ENCODE data around the gene RAB31.
"Not testable (repeated sequence)": the region's sequence is repeated elsewhere in the genome, so short reads cannot be mapped to it uniquely, and the experiment has no call there.

RAB31 gene

DNA sequence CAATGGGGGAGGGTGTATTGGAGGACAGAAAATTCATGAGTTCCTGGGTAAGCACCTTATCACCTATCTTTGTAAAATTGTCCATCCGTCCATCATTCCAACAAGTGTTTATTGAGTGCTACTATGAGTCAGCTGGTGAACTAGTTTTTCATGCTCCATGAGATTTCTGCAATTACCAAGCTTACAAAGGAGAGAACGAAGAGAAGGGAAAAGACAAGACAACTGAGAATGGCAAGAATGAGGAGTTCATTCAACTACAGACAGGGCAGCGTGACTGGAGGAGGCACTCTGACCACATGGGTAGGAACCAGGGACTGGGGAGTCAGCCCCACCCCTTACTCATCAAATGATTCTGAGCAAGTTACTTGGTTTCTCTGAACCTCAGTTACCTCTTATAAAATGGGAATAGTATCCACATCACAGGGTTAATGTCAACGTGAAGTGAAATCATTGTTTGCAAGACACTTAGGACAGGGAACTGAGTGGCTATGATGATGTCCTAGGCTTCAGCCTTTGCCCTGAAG lies 159.0 kb downstream of the RAB31 start:
- no peak for DNase-seq

DNA sequence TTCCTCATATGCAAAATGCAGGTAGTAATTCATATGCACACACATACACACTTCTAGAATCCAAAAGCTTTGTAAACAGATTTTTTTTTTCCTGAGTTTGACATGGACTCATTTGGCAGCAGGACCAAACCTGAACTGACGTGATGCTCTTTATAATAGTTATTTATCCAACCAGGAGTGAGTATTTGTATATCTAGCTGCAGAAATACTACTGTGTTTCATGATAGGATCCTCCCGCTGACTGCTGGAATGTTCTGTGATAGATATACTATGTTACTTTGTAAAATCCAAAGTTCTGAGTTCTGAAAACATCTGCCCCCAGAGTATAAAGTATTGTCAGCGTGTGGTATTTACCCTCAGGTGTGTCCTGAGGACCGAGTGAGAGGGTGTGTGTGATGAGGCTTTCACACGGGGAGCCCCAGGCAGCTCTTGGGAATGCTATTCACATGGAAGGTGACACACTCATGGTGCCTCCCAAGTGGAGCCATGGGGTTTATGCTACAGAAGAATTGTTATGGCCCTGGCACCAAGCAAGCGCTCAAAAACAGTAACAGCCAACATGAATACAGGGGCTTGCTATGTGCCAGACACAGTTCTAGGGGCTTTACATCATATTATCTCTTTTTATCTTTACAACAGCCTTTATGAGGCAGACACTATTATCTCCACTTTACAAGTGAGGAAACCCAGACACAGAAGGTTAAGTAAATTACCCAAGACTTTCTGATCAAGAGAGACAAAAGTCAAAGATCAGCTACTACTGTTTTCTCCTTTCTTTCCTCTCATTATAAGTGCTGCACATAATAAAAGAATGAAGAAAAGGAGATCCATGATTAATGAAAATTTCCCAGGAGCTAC lies 161.0 kb downstream of the RAB31 start:
- DNase-seq: no peak

DNA sequence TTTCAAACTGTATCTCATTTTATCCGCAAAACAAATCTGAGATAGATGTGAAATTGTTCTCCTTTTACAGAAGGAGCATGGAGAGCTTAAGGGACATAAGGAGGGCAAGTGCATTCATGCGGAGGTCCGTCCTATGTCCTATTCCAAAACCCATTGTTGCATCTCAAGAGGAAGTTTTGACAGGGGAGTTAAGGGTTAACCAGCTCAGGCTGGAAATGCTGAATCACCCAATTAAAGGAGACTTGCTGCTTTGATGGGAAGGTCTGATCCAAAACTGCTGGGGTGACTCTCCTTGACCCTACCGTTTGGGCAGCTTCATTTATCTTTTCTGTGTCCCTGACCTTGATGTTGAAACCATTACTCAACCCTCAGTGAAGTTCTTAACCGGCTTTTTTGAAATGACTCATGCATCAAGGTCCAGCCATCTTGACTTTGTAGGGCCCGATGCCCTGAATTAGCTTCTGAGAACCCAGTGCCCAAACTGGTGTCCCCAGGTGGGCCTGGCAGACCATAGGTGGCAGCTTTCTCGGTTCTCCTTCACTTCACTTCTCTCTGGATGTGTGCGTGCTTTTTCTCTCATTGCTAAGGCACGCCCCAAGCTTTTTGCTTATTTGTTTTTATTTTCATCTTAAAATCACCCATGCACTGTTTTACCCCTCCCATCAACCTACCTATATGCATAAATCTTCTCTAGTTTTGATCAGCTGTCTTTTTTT lies 161.8 kb downstream of the RAB31 start:
- no peak for DNase-seq

DNA sequence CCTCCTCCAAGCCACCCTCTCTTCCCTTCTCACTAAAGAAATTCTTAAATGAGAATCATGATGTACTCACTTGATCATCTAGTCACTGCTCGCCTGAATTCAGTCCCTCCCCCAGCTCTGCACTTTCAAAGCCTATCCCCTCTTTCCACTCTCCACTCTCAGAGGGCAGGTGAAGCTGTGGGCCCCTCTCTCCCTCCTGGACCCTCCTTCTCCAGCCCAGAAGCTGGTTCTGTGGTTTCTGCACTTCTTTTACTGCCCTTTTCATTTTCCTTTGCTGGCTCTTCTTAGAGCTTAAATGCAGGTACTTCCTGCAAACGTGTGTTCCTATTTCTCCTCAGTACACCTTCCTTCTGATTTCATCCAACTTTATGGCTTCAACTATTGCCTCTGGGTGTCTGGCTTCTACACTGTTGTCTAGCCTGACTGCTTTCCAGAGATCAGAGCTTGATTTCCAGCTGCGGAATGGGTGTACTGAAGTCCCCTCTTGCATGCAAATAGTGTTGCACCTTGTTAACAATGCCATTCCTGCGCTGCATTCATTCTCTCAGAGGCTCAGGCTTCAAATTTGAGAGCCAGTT lies 162.4 kb downstream of the RAB31 start:
- no peak for DNase-seq

DNA sequence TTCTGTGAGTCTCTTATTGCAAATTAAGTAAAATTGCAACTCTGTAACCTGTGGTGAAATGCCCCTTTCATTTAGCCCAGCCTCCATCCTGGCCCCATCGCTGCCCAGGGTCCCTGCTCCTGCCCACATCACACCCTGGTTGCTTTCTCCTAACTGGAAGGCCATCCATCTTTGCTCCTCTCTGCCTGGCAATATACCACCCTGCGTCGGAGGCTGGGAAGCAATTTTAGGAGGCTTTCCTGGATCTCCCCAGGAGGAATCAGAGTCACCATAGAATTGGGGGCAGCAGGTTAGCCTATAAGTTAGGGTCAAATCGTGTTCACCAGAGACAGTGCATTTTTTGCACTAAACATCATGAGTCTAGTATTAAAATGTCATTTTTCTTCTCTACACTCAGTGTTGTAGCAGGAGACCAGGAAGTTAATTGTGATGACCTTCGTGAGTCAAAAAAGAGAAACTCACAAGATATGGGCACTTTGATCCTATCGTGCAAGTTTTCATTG lies 163.2 kb downstream of the RAB31 start:
- no peak for DNase-seq

DNA sequence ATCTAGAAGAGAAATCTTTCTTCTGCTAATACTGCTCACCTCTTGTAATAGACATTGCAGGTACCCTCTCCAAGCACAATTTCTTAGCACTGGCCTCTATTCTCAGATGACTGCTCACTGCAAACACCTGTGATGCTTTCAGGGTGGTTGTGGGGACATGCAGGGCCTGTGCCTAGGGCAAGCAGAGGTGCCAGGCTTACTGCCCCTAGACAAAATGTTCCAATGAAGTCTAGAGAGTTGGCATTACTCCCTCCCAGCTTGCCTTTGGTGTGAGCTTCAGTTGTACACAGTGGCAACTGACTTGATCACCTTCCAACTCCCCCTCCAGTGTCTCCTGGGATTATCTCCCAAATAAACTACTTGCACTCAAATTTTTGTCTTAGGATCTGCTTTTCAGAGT lies 164.7 kb downstream of the RAB31 start:
- no peak for DNase-seq

DNA sequence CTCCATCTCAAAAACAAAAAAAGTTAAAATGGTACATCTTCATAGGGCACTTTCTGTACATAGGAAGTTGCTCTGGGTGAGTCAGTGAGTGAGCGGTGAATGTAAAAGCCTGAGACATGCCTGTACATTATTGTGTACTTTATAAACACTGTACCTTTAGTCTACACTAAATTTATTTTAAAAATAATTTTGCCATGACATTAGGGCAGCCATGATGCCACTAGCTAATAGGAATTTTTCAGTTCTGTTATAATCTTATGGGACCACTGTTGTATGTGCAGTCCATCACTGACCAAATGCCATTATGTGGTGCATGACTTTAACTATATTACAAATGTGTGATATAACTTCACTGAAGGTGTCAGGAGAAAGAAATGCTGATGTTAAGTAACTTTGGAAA lies 166.6 kb downstream of the RAB31 start:
- DNase-seq: no peak

DNA sequence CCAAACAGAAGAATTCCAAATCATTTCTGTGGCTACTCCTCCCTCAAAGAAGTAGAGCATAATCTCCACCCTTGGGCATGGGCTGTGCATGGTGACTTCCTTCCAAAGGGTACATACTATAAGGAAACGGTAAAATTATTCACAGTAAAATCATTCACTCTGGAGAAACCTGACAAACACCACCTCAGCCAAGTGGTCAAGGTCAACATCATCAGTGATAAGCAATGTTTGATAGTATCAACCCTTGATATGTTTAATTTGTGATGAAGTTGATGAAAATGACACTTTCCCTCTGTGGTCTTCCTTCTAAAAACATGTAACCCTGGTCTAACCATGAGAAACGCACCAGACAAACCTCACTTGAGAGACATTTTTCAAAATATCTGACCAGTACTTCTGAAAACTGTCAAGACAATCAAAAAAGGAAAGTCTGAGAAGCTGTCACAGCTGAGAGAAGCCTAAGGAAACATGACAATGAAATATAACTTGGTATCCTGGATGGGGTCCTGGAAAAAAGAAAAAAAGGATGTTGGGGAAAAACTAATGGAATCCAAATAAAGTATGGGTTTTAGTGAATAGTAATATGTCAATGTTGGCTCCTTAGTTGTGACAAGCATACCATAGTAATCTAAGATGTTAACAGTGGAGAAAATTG lies 168.2 kb downstream of the RAB31 start:
- DNase-seq: no peak

DNA sequence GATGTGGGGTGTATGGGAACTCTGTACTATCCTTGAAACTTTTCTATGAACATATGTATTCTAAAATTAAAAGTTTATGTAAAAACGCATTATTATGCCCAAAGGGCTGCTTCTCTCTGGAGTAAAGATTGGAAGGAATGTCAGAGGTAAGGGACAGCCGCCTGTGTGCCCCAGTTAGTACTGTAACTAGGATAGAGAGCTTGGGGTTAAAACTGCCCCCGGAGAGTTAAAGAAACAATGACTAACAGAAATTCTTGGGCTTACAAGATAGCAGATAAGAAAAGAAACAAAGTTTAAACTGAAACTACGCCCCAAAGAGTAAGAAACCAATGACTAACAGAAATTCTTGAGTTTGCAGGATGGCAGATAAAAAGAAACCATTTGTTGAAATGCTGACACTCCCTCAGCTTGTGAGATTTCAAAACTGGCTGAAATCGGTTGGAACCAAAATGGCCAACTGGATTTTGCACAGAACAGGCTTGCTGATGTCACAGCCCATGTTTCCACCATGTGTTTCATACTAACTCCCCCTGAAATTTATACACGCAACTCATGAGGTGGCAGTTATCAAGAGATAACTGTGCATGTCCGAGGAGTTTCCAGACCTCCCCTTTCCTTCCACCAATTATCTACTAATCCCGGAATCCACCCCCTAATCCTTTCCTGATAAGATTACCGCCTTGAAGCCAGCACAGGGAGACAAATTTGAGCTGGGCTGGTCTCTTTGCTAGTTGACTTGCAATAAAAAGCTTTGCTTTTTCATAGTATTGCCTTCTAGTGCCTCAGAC lies 169.0 kb downstream of the RAB31 start:
- no peak for DNase-seq

DNA sequence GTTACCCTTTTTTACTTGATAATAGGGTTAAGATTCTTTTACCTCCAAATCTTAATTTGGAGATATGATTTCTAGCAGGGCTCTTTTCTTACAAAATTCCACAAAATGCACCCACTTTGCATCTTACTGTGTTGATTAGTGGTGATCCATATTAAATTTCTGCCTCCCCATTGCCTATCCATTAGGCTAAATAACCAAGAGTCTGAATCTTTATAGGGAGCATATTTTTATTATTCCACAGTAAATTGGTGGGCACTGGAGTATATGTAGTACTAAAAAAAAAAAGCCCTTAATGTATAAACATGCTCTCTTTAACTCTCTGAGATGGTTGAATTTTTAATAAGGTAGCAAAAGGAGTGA lies 169.5 kb downstream of the RAB31 start:
- no peak for DNase-seq

DNA sequence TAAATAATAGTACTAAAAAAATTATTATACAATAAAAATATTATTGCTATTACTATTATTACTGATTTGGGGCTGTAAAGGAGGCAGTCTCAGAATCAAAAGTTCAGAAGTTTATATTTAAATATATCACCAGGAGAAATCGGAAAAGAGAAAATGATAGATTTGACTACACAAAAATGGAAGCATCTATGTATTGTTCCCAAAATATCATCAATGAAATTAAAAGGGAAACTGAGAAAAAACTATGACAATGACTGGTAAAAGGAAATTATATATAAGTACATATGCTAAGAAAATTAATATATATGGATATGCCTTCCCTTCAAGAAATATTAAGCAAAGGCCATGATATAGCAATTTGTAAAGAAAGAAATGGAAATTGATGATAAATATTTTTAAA lies 170.0 kb downstream of the RAB31 start:
- DNase-seq: no peak

DNA sequence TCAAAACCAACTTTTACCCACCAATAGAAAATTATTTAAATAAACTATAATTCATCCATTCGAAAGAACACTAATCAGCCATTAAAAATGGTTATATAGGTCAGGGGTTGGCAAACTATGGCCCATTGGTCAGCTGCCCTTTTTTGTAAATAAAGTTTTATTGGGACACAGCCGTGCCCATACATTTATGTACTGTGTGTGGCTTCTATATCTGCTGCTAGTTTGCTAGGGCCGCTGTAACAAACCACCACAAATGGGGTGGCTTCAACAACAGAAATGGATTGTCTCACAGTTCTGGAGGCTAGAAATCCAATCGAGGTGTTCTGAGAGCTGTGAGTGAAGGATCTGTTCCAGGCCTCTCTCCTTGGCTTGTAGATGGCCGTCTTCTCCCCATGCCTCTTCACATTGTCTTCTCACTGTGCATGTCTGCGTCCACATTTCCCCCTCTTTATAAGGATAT lies 170.7 kb downstream of the RAB31 start:
- DNase-seq: no peak

DNA sequence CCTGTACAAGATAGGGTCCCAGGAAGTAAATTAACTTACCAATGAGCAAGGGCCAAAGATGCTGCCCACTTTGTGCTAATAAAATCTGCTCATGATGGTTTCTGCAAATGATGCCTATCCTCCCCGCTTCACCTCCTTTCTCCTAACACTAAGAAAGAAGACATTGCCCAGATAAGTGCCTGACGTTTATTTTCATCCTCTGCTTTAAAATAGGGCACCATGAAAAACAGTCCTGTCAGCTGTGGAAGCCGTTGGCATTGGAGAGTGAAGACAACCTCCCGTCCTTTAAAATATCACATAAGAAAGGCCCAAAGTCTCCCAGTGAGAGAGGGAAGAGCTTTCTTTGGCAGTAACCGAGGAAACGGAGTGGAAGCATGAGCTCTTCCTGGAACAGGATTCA lies 176.0 kb downstream of the RAB31 start:
- no peak for DNase-seq

DNA sequence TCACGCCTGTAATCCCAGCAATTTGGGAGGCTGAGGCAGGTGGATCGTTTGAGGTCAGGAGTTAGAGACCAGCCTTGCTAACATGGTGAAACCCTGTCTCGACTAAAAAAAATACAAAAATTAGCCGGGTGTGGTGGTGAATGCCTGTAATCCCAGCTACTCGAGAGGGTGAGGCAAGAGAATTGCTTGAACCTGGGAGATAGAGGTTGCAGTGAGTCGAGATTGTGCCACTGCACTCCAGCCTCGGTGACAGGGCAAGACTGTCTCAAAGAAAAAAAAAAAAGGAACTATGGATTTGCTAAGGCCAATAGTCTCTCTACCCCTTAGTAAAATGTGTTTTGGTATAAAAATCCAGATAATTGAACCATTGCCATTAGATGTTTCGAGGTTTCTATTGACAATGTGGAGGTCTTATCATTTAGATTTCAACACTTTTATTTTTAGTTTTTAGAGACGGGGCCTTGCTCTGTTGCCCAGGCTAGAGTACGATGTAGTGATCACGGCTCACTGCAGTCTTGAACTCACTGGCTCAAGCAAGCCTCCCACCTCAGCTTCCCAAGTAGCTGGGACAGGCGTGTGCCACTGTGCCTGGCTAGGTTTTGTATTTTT lies 176.5 kb downstream of the RAB31 start:
- DNase-seq: no peak

DNA sequence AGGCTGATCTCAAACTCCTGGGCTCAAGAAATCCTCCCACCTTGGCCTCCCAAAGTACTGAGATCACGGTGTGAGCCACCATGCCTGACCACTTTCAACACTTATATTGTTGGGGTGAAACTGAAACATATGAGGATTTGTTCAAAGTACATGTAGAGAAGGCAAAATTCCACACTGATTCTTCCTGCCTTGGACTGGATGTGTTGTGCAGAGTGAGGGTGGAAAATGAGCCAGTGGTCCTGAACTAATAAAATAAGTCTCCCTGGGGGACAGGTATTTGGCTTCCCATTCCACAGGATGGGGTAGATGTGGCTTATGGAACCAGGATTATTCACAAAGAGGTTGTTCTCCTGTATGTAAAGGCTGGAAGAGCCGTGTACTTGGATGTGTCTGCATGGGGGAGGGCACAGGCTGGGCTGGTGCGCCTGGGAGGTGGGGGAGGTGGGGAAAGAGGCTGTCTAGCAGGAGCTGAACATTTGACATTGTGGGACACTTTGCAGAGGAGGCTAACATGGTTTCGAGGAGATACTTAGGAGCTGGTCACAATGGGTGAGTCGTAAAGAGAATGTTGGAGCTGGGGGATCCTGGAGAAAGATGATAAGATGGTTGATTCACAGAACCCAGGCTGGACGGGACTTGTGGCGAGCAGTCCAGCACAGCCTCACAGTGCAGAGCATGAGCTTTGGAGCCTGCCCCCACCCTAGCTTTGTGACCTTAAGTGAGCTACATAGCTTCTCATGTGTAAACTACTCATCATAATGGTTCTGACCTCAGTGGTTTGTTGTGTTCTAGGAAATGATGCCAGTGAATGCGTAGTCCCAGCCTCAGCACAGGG lies 177.3 kb downstream of the RAB31 start, which contains the start of gene TXNDC2:
TXNDC2 (plus strand) TSS at position 804 of the 835 bp plus-strand sequence. CDS start 708 bp downstream, outside the sequence.
- DNase-seq: no peak

DNA sequence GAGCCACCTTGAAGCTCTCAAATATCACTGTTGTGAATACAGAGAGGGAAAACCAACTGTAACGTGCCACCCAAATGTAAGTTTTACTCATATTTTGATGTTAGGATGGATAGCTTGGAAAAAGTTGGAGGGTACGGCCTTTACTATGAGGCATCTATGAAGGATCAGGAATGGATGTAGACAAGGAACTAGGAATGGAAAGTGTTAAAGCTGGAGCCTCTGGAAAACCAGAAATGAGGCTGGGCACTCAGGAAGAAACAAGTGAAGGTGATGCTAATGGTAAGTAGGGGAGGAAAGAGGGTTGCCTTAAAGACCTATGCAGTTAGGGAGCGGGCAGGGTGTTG lies 177.9 kb downstream of the RAB31 start:
- DNase-seq: no peak

DNA sequence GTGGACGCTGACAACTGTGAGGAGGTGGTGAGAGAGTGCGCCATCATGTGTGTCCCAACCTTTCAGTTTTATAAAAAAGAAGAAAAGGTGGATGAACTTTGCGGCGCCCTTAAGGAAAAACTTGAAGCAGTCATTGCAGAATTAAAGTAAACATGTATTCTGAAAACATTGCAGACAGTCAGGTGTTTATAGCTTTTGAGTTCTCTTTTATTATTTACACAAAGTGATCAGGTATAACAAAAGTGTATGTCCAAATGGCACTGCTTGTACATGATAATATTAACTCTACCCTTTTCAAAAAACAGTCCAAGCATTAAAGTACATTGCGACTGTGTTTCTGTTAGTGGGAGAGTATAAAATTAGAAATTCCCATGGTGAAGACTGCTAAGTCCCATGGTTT lies 179.9 kb downstream of the RAB31 start:
- no peak for DNase-seq

DNA sequence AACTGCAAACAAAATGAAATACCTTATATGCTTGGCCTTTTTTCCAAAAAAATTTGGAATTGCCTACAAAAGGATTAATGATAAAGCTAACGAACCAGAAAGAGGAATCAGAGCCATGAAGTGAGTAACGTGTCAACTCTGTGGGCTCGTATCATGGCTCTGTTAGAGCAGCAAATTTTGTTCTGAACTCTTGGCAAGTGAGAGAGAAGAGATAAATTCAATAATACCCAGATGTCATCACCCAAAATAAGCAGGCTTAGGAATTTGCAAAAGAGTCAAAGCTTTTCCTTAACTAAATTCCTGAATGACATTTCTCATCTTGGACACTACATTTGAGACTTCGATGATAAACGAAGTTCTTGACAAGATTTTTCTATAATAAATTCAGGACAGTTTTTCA lies 182.1 kb downstream of the RAB31 start:
- DNase-seq: no peak

DNA sequence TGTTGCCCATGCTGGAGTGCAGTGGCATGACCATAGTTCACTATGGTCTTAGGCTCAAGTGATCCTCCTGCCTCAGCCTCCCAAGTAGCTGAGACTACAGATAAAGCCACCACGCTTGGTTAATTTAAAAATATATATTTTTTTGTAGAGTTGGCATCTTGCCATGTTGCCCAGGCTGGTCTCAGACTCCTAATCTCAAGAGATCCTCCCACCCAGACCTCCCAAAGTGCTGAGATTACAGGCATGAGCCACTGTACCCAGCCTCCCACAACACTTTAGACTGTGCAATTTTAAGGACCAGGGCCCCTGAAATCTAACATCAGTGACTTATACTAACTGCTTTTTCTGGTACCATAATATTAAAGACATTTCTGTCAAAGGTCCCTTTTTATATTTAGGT lies 182.9 kb downstream of the RAB31 start:
- DNase-seq: no peak

DNA sequence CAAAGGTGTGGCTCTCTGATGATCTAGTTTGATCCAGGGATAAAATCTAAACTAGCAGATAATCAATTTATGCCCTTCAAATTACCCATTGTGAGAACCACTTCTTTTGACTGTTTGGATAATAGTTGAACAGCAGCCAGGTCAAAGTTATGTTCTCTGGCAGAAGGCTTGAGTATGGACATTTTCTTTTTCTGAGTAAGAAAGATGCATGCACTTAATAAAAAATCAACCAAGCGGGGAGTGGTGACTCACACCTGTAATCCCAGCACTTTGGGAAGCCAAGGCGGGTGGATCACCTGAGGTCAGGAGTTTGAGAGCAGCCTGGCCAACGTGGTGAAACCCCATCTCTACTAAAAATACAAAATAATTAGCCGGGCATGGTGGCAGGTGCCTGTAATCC lies 183.4 kb downstream of the RAB31 start:
- DNase-seq: not testable (repeated sequence)
